K562 (cell line): ENCODE measurements around the gene MYO3B. TPM values are rescaled to one million over a fixed set of nuclear protein-coding genes. Genes with fewer than 3 reads are reported as not detected.

ENCODE experiments used
- ASH1L ChIP-seq: fragments of 450-650 bp; IDR thresholded peaks from 2 replicates; pipeline ENCODE4 v1.6.1; 2018; ENCODE audit warnings: borderline replicate concordance, mild to moderate bottlenecking, low read depth; ENCODE audit not compliant: partially characterized antibody
- BRD4 ChIP-seq: fragments of 200-600 bp; sonication (generic); IDR thresholded peaks from 2 replicates; pipeline ENCODE4 v1.6.1; 2017; ENCODE audit warnings: inconsistent platforms
- CBFA2T2 ChIP-seq: fragments of 450-650 bp; conservative IDR thresholded peaks from 2 replicates; pipeline ENCODE4 v1.6.1; 2017; ENCODE audit warnings: mild to moderate bottlenecking
- CCNT2 ChIP-seq: IDR thresholded peaks from 2 replicates; pipeline ENCODE4 v1.6.1; 2011; ENCODE audit warnings: borderline replicate concordance, low read depth, mild to moderate bottlenecking, moderate library complexity, mixed read lengths, low read length; ENCODE audit not compliant: insufficient read length; ENCODE audit errors: extremely low read depth
- DNMT1 ChIP-seq: fragments of 450-650 bp; IDR thresholded peaks from 2 replicates; pipeline ENCODE4 v1.6.1; 2016; ENCODE audit warnings: antibody characterized with exemption, mild to moderate bottlenecking
- FOXK1 ChIP-seq: sonication (generic); formaldehyde crosslinking; IDR thresholded peaks from 2 replicates; pipeline ENCODE4 v1.8.0; 2022; ENCODE audit warnings: missing genetic modification reagents, mild to moderate bottlenecking, borderline replicate concordance
- FOXK2 ChIP-seq, 2 experiments: fragments of 450-650 bp; IDR thresholded peaks in 1 of 2; conservative IDR thresholded peaks in 1 of 2; 2 replicates each; pipeline ENCODE4 v1.6.1; 2016; ENCODE audit warnings: low read depth in 2 of 2, mild to moderate bottlenecking in 1 of 2
- HNRNPUL1 ChIP-seq: fragments of 200-400 bp; formaldehyde crosslinking; IDR thresholded peaks from 2 replicates; pipeline ENCODE4 v1.6.1; 2017; ENCODE audit warnings: low read length
- OTX1 ChIP-seq: fragments of 450-650 bp; formaldehyde crosslinking; IDR thresholded peaks from 2 replicates; pipeline ENCODE4 v1.4.0; 2022; ENCODE audit warnings: mild to moderate bottlenecking
- PHF21A ChIP-seq: fragments of 450-650 bp; IDR thresholded peaks from 2 replicates; pipeline ENCODE4 v1.6.1; 2017; ENCODE audit warnings: low read depth, borderline replicate concordance
- POLR2A ChIP-seq: fragments of 450-650 bp; conservative IDR thresholded peaks from 2 replicates; pipeline ENCODE4 v1.6.1; 2016
- POLR3G ChIP-seq: IDR thresholded peaks from 2 replicates; pipeline ENCODE4 v1.6.1; 2011; ENCODE audit not compliant: insufficient read length, insufficient replicate concordance; ENCODE audit errors: extremely low read depth
- RAD21 ChIP-seq, 2 experiments: fragments of 250-450 bp in 1 of 2; fragments of 450-650 bp in 1 of 2; sonication (Bioruptor Pico) in 1 of 2; formaldehyde crosslinking in 1 of 2; IDR thresholded peaks in 1 of 2; conservative IDR thresholded peaks in 1 of 2; 2 replicates each; pipeline versions ENCODE4 v1.4.0 to v1.8.0; 2020 to 2022; ENCODE audit warnings: mild to moderate bottlenecking in 2 of 2, moderate library complexity in 1 of 2
- SMARCE1 ChIP-seq: fragments of 450-650 bp; IDR thresholded peaks from 2 replicates; pipeline ENCODE4 v1.7.1; 2016; ENCODE audit warnings: mild to moderate bottlenecking
- U2AF1 ChIP-seq: fragments of 200-400 bp; formaldehyde crosslinking; optimal IDR thresholded peaks from 2 replicates; pipeline ENCODE3; 2017; ENCODE audit warnings: mild to moderate bottlenecking, low read depth, low read length, moderate library complexity
- ZBTB17 ChIP-seq: fragments of 450-650 bp; formaldehyde crosslinking; IDR thresholded peaks from 2 replicates; pipeline ENCODE4 v1.4.0; 2020; ENCODE audit warnings: mild to moderate bottlenecking
- ZBTB8A ChIP-seq: fragments of 450-650 bp; IDR thresholded peaks from 2 replicates; pipeline ENCODE4 v1.6.1; 2018; ENCODE audit warnings: mild to moderate bottlenecking, moderate library complexity; ENCODE audit not compliant: partially characterized antibody
- ZFPM2 ChIP-seq: fragments of 250-450 bp; sonication (Bioruptor Pico); IDR thresholded peaks from 2 replicates; pipeline ENCODE4 v1.5.1; 2022; ENCODE audit warnings: mild to moderate bottlenecking
- ZNF12 ChIP-seq: sonication (generic); formaldehyde crosslinking; IDR thresholded peaks from 2 replicates; pipeline ENCODE4 v1.4.0; 2020; ENCODE audit warnings: mild to moderate bottlenecking, missing genetic modification reagents
- ZNF23 ChIP-seq: fragments of 250-450 bp; sonication (Bioruptor Pico); IDR thresholded peaks from 2 replicates; pipeline ENCODE4 v1.4.0; 2020; ENCODE audit warnings: mild to moderate bottlenecking
- ZNF408 ChIP-seq: fragments of 250-450 bp; sonication (Bioruptor Pico); IDR thresholded peaks from 2 replicates; pipeline ENCODE4 v1.4.0; 2020; ENCODE audit warnings: low read depth, mild to moderate bottlenecking, moderate library complexity
- ZNF785 ChIP-seq: fragments of 250-450 bp; sonication (Bioruptor Pico); IDR thresholded peaks from 2 replicates; pipeline ENCODE4 v1.4.0; 2020; ENCODE audit warnings: mild to moderate bottlenecking
- polyA plus RNA-seq, 8 experiments: library from polyadenylated mRNA; depleted of rRNA in 4 of 8; stranded (reverse) in 5 of 8; unstranded in 3 of 8; fragments of >200 nt; fragmentation: Nextera tagmentation in 2 of 8; fragmentation: Illumina TruSeq in 1 of 8; extraction: Ambion mirVana in 2 of 8; extraction: Trizol in 1 of 8; gene quantifications; 2 replicates each; pipeline versions ENCODE4 v1.2.1 to v1.2.3, GENCODE V29; 2011 to 2014; ENCODE audit warnings: inconsistent platforms in 1 of 8, missing spikeins in 1 of 8
- total RNA-seq, 7 experiments: library from RNA; depleted of rRNA in 6 of 7; stranded (reverse); fragments of >200 nt in 6 of 7; fragmentation: Illumina TruSeq in 2 of 7; extraction: Trizol in 2 of 7; gene quantifications; 2 replicates each; pipeline versions ENCODE4 v1.2.1 to v1.2.3, GENCODE V29; 2011 to 2021; ENCODE audit warnings: low replicate concordance in 1 of 7
- TF ChIP-seq, protein P1 (sequence below): fragments of 250-450 bp; sonication (Bioruptor Pico); IDR thresholded peaks from 2 replicates; pipeline ENCODE4 v1.8.0; 2022; ENCODE audit warnings: moderate library complexity, mild to moderate bottlenecking, inconsistent platforms
- TF ChIP-seq, protein P2 (sequence below): fragments of 250-450 bp; sonication (Bioruptor Pico); IDR thresholded peaks from 2 replicates; pipeline ENCODE4 v1.9.0; 2021; ENCODE audit warnings: mild to moderate bottlenecking, inconsistent platforms
- TF ChIP-seq, protein P3 (sequence below): sonication (generic); formaldehyde crosslinking; IDR thresholded peaks from 2 replicates; pipeline ENCODE4 v1.8.0; 2023; ENCODE audit warnings: mild to moderate bottlenecking, missing genetic modification reagents

MYO3B gene
- total and polyA plus RNA-seq, 9 of the 15 experiments (the other 6 are each of a cell fraction or from before 2014, with no cell fraction given): 2.7 to 6.5 (median 3.6) TPM

DNA sequence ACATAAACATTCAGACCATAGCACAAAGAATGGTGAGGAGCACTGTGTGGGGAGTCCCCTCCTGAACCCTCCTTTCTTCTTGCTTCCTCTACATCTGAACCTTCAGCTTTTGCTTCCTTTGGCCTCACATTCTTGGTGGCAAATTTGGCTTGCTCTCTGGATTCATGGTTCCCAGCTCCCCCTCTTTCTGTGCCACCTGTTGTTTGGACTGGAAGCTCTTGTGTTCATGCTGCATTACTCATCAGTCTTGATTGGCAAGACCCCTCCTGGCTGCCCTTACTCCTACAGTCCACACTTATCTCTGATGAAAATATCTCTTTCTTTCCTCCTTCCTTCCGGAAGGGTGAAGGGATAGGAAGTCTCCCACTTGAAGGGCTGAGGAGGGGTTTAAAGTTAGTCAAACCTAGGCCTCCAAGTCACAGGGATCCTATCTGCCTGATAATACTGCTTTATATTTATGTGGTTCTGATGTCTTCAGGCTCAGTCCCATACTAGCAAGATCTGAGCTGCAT is 70.0 kb downstream of the MYO3B start (continued):
- TF ChIP-seq HNRNPUL1: no peak
- TF ChIP-seq SMARCE1: peak; percentile 74; the same call in 1 of the 2 replicates
- no peak for TF ChIP-seq DNMT1
- TF ChIP-seq ZNF785 (CRISPR knock-in tag): 0 out of 2 replicates have a peak, but pooled peaks have one; percentile 36
- no peak for TF ChIP-seq POLR3G
- TF ChIP-seq U2AF1: no peak
- TF ChIP-seq POLR2A: no peak
- TF ChIP-seq, protein P1, sequence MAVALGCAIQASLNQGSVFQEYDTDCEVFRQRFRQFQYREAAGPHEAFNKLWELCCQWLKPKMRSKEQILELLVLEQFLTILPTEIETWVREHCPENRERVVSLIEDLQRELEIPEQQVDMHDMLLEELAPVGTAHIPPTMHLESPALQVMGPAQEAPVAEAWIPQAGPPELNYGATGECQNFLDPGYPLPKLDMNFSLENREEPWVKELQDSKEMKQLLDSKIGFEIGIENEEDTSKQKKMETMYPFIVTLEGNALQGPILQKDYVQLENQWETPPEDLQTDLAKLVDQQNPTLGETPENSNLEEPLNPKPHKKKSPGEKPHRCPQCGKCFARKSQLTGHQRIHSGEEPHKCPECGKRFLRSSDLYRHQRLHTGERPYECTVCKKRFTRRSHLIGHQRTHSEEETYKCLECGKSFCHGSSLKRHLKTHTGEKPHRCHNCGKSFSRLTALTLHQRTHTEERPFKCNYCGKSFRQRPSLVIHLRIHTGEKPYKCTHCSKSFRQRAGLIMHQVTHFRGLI (CRISPR knock-in tag): no peak
- TF ChIP-seq ZNF23: no peak
- TF ChIP-seq ZBTB17 (CRISPR knock-in tag): no peak
- no peak for TF ChIP-seq CCNT2
- TF ChIP-seq ZNF12 (CRISPR knock-in tag): no peak
- no peak for TF ChIP-seq FOXK2 (conservative IDR thresholded peaks at IDR 0.05 in 1 of 2, IDR thresholded peaks at IDR 0.05 in 1 of 2; ENCODE audit: low read depth in 2 of 2)
- TF ChIP-seq BRD4: no peak
- 0 out of 2 replicates have a peak, but pooled peaks have one; percentile 37 for TF ChIP-seq OTX1 (CRISPR knock-in tag)
- TF ChIP-seq FOXK1: no peak
- TF ChIP-seq RAD21 (CRISPR knock-in tag; conservative IDR thresholded peaks at IDR 0.05 in 1 of 2, IDR thresholded peaks at IDR 0.05 in 1 of 2): 0 out of 4 replicates have a peak, but pooled peaks of 1 of the 2 experiments have one; percentile 18
- TF ChIP-seq PHF21A: no peak
- peak; percentile 80 for TF ChIP-seq CBFA2T2
- TF ChIP-seq ZNF408 (CRISPR knock-in tag): no peak
- no peak for TF ChIP-seq ZBTB8A
- no peak for TF ChIP-seq ASH1L
- TF ChIP-seq, protein P2, sequence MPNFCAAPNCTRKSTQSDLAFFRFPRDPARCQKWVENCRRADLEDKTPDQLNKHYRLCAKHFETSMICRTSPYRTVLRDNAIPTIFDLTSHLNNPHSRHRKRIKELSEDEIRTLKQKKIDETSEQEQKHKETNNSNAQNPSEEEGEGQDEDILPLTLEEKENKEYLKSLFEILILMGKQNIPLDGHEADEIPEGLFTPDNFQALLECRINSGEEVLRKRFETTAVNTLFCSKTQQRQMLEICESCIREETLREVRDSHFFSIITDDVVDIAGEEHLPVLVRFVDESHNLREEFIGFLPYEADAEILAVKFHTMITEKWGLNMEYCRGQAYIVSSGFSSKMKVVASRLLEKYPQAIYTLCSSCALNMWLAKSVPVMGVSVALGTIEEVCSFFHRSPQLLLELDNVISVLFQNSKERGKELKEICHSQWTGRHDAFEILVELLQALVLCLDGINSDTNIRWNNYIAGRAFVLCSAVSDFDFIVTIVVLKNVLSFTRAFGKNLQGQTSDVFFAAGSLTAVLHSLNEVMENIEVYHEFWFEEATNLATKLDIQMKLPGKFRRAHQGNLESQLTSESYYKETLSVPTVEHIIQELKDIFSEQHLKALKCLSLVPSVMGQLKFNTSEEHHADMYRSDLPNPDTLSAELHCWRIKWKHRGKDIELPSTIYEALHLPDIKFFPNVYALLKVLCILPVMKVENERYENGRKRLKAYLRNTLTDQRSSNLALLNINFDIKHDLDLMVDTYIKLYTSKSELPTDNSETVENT: no peak
- TF ChIP-seq, protein P3, sequence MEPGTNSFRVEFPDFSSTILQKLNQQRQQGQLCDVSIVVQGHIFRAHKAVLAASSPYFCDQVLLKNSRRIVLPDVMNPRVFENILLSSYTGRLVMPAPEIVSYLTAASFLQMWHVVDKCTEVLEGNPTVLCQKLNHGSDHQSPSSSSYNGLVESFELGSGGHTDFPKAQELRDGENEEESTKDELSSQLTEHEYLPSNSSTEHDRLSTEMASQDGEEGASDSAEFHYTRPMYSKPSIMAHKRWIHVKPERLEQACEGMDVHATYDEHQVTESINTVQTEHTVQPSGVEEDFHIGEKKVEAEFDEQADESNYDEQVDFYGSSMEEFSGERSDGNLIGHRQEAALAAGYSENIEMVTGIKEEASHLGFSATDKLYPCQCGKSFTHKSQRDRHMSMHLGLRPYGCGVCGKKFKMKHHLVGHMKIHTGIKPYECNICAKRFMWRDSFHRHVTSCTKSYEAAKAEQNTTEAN: no peak
- no peak for TF ChIP-seq ZFPM2
